Anterior cingulate cortex (tissue), 58 donors: ENCODE results near the gene HAS3.
"Not testable (repeated sequence)": the region's sequence is repeated elsewhere in the genome, so short reads cannot be mapped to it uniquely, and the experiment has no call there.

Experiments used
- DNase-seq, 58 donors: peaks; one replicate each; lab custom pipeline; 2025; lab: John Stamatoyannopoulos, UW

The HAS3 gene

GRCh38 chr16:69105501-69106361 lies at the start of gene HAS3:
Gene HAS3 (plus strand): TSS chr16:69105653. CDS start chr16:69109396, 3,743 bp downstream.
- DNase-seq = peak in 24 of 58 donors; percentile 8 to 49 (median 18)

GRCh38 chr16:69055980-69056379 lies 49.5 kb upstream of the HAS3 start:
- DNase-seq = no peak

GRCh38 chr16:69056421-69056820 lies 49.0 kb upstream of the HAS3 start:
- DNase-seq = no peak

GRCh38 chr16:69057400-69058378 lies 47.8 kb upstream of the HAS3 start:
- no peak for DNase-seq

GRCh38 chr16:69063491-69063890 lies 42.0 kb upstream of the HAS3 start:
- DNase-seq = not testable (repeated sequence)

- no peak for DNase-seq
Measured at GRCh38 chr16:69064124-69064763, 41.2 kb upstream of the HAS3 start.

GRCh38 chr16:69064764-69065313 lies 40.6 kb upstream of the HAS3 start:
- DNase-seq = peak in 9 of 58 donors; percentile 2 to 35 (median 15)

- no peak for DNase-seq
Measured at GRCh38 chr16:69069504-69069903, 35.9 kb upstream of the HAS3 start.

GRCh38 chr16:69071036-69071435 lies 34.4 kb upstream of the HAS3 start:
- no peak for DNase-seq

GRCh38 chr16:69072640-69072974 lies 32.8 kb upstream of the HAS3 start:
- DNase-seq = no peak

- no peak for DNase-seq
Measured at GRCh38 chr16:69073181-69073702, 32.2 kb upstream of the HAS3 start.

GRCh38 chr16:69077251-69077650 lies 28.2 kb upstream of the HAS3 start:
- DNase-seq = no peak

GRCh38 chr16:69078073-69078472 lies 27.4 kb upstream of the HAS3 start:
- no peak for DNase-seq

GRCh38 chr16:69079697-69080096 lies 25.8 kb upstream of the HAS3 start:
- no peak for DNase-seq

- DNase-seq = no peak
Measured at GRCh38 chr16:69083306-69083941, 22.0 kb upstream of the HAS3 start.

- no peak for DNase-seq
Measured at GRCh38 chr16:69084289-69084688, 21.2 kb upstream of the HAS3 start.

- DNase-seq = no peak
Measured at GRCh38 chr16:69085032-69085695, 20.3 kb upstream of the HAS3 start.

- DNase-seq = no peak
Measured at GRCh38 chr16:69087161-69087581, 18.3 kb upstream of the HAS3 start.

- DNase-seq = no peak
Measured at GRCh38 chr16:69088684-69089083, 16.8 kb upstream of the HAS3 start.
